IMR-90 (cell line): ENCODE data around the gene DDA1. TPM values are rescaled to one million over a fixed set of nuclear protein-coding genes. Genes with fewer than 3 reads are reported as not detected.
A peak's percentile ranks its signal among the peaks of the same experiment; 100 is the strongest.

Source experiments
- ATAC-seq: fragments of 200-7000 bp; cut with Tn5 transposase; 2 replicates; pipeline ENCODE4 v1.9.1; 2020; ENCODE audit warnings: low read depth, mild to moderate bottlenecking, moderate library complexity
- Bru-seq: library from RNA; stranded (reverse); fragments of 400-500 nt; gene quantifications from one replicate; lab custom pipeline; 2021; lab: Mats Ljungman, UMichigan
- BruChase-seq, 2 experiments: library from RNA; stranded (reverse); fragments of 400-500 nt; gene quantifications; one replicate each; lab custom pipeline; 2021; lab: Mats Ljungman, UMichigan
- BruUV-seq: library from RNA; stranded (reverse); fragments of 400-500 nt; replicated peaks from 2 replicates; lab custom pipeline; 2021; lab: Mats Ljungman, UMichigan
- CTCF ChIA-PET: fragments of 300-600 bp; formaldehyde crosslinking; extraction: SDS; loops from one replicate; lab custom pipeline; 2021; ENCODE audit warnings: antibody characterized with exemption; lab: Yijun Ruan, JAX
- POLR2A ChIA-PET: fragments of 300-600 bp; sonication (Branson Sonifier 250); formaldehyde crosslinking; loops from one replicate; lab custom pipeline; 2022; ENCODE audit warnings: antibody characterized with exemption; ENCODE audit not compliant: unreplicated experiment; lab: Charles Lee
- DNase-seq: peaks from one replicate; pipeline ENCODE4 v3.0.0; 2013
- H2AFZ ChIP-seq: replicated peaks from 2 replicates; pipeline ENCODE3; 2013; ENCODE audit warnings: low read length, mild to moderate bottlenecking; ENCODE audit not compliant: poor library complexity
- H2AK5ac ChIP-seq: 2 replicates; pipeline ENCODE4 v1.6.1; 2013; ENCODE audit warnings: low read depth, low read length, inconsistent platforms
- H2AK9ac ChIP-seq: replicated peaks from 2 replicates; pipeline ENCODE3; 2013; ENCODE audit warnings: mild to moderate bottlenecking, low read depth, low read length, moderate library complexity; ENCODE audit not compliant: poor library complexity
- H2BK120ac ChIP-seq: 2 replicates; pipeline ENCODE4 v1.6.1; 2013; ENCODE audit warnings: low read depth, low read length, inconsistent platforms
- H2BK15ac ChIP-seq: 3 replicates; pipeline ENCODE4 v1.6.1; 2013; ENCODE audit warnings: low read depth, low read length, inconsistent platforms
- H2BK20ac ChIP-seq: 2 replicates; pipeline ENCODE4 v1.6.1; 2013; ENCODE audit warnings: low read depth, mild to moderate bottlenecking, inconsistent platforms, low read length, moderate library complexity
- H2BK5ac ChIP-seq: 2 replicates; pipeline ENCODE4 v1.6.1; 2013; ENCODE audit warnings: mild to moderate bottlenecking, low read depth, low read length, inconsistent platforms; ENCODE audit not compliant: poor library complexity, severe bottlenecking
- H3K14ac ChIP-seq: replicated peaks from 2 replicates; pipeline ENCODE4 v1.6.1; 2013; ENCODE audit warnings: low read depth, low read length, inconsistent platforms
- H3K18ac ChIP-seq: 2 replicates; pipeline ENCODE4 v1.6.1; 2013; ENCODE audit warnings: low read depth, low read length, control low read depth
- H3K23ac ChIP-seq: 2 replicates; pipeline ENCODE4 v1.6.1; 2013; ENCODE audit warnings: low read depth, low read length, inconsistent platforms
- H3K27ac ChIP-seq: 2 replicates; pipeline ENCODE4 v1.5.1; 2013; ENCODE audit warnings: mild to moderate bottlenecking, control low read depth, low read length; ENCODE audit not compliant: insufficient read depth
- H3K27me3 ChIP-seq: 2 replicates; pipeline ENCODE4 v1.6.1; 2013; ENCODE audit warnings: low read length; ENCODE audit not compliant: control insufficient read depth, insufficient read depth
- H3K36me3 ChIP-seq: 2 replicates; pipeline ENCODE4 v1.6.1; 2013; ENCODE audit warnings: low read length, mixed read lengths; ENCODE audit not compliant: control insufficient read depth, insufficient read depth
- H3K4ac ChIP-seq: 2 replicates; pipeline ENCODE4 v1.6.1; 2013; ENCODE audit warnings: low read depth, low read length, inconsistent platforms
- H3K4me1 ChIP-seq: 2 replicates; pipeline ENCODE4 v1.6.1; 2013; ENCODE audit warnings: low read length, mixed read lengths; ENCODE audit not compliant: control insufficient read depth, insufficient read depth
- H3K4me2 ChIP-seq: 2 replicates; pipeline ENCODE4 v1.6.1; 2013; ENCODE audit warnings: low read depth, mild to moderate bottlenecking, control low read depth, low read length, moderate library complexity
- H3K4me3 ChIP-seq: 2 replicates; pipeline ENCODE4 v1.5.1; 2013; ENCODE audit warnings: low read depth, mild to moderate bottlenecking, control low read depth, low read length, moderate library complexity; ENCODE audit not compliant: insufficient read depth
- H3K56ac ChIP-seq: 2 replicates; pipeline ENCODE4 v1.6.1; 2013; ENCODE audit warnings: low read length, inconsistent platforms; ENCODE audit not compliant: insufficient read depth; ENCODE audit errors: extremely low read depth
- H3K79me1 ChIP-seq, 2 experiments: 2 replicates each; pipeline ENCODE4 v1.6.1; 2013; ENCODE audit warnings: low read length in 2 of 2, inconsistent platforms in 1 of 2, low read depth in 1 of 2
- H3K9ac ChIP-seq: 2 replicates; pipeline ENCODE4 v1.6.1; 2013; ENCODE audit warnings: low read depth, low read length, control low read depth
- H3K9me1 ChIP-seq: 2 replicates; pipeline ENCODE4 v1.6.1; 2013; ENCODE audit warnings: low read length, inconsistent platforms; ENCODE audit not compliant: insufficient read depth
- H3K9me3 ChIP-seq: 2 replicates; pipeline ENCODE4 v1.6.1; 2013; ENCODE audit warnings: low read length; ENCODE audit not compliant: control insufficient read depth, insufficient read depth
- H4K20me1 ChIP-seq: 2 replicates; pipeline ENCODE4 v1.6.1; 2013; ENCODE audit warnings: low read length, inconsistent platforms; ENCODE audit not compliant: insufficient read depth
- H4K5ac ChIP-seq: 2 replicates; pipeline ENCODE4 v1.6.1; 2013; ENCODE audit warnings: mild to moderate bottlenecking, low read depth, low read length, control low read depth
- H4K8ac ChIP-seq, 2 experiments: 2 replicates each; pipeline ENCODE4 v1.6.1; 2013; ENCODE audit warnings: low read depth in 2 of 2, low read length in 2 of 2, control low read depth in 1 of 2, inconsistent platforms in 1 of 2
- H4K91ac ChIP-seq: 2 replicates; pipeline ENCODE4 v1.6.1; 2013; ENCODE audit warnings: low read depth, low read length, inconsistent platforms; ENCODE audit not compliant: insufficient read depth
- BHLHE40 ChIP-seq: fragments of 150-350 bp; IDR thresholded peaks from 2 replicates; pipeline ENCODE4 v1.6.1; 2016; ENCODE audit warnings: mild to moderate bottlenecking, low read depth, low read length
- CHD1 ChIP-seq: IDR thresholded peaks from 2 replicates; pipeline ENCODE4 v1.6.1; 2012; ENCODE audit warnings: low read depth, low read length, improper control_type of control experiment
- CTCF ChIP-seq: conservative IDR thresholded peaks from 2 replicates; pipeline ENCODE4 v1.5.1; 2012; ENCODE audit warnings: mild to moderate bottlenecking, low read depth, low read length, improper control_type of control experiment
- ELK1 ChIP-seq: fragments of 150-350 bp; IDR thresholded peaks from 2 replicates; pipeline ENCODE4 v1.6.1; 2016; ENCODE audit warnings: low read depth, mild to moderate bottlenecking, low read length, moderate library complexity, borderline replicate concordance
- MAFK ChIP-seq: IDR thresholded peaks from 2 replicates; pipeline ENCODE4 v1.6.1; 2012; ENCODE audit warnings: low read depth, low read length, improper control_type of control experiment
- MAZ ChIP-seq: IDR thresholded peaks from 2 replicates; pipeline ENCODE4 v1.6.1; 2012; ENCODE audit warnings: low read depth, mild to moderate bottlenecking, low read length, improper control_type of control experiment, moderate library complexity, borderline replicate concordance
- MXI1 ChIP-seq: IDR thresholded peaks from 2 replicates; pipeline ENCODE4 v1.6.1; 2012; ENCODE audit warnings: low read depth, mild to moderate bottlenecking, low read length, moderate library complexity, borderline replicate concordance
- NFE2L2 ChIP-seq: fragments of 150-350 bp; IDR thresholded peaks from 2 replicates; pipeline ENCODE4 v1.6.1; 2016; ENCODE audit warnings: low read depth, mild to moderate bottlenecking, low read length
- POLR2A ChIP-seq: IDR thresholded peaks from 2 replicates; pipeline ENCODE4 v1.6.1; 2012; ENCODE audit warnings: mild to moderate bottlenecking, low read depth, low read length
- RAD21 ChIP-seq: IDR thresholded peaks from 2 replicates; pipeline ENCODE4 v1.6.1; 2012; ENCODE audit warnings: low read length, improper control_type of control experiment
- RFX5 ChIP-seq: IDR thresholded peaks from 2 replicates; pipeline ENCODE4 v1.8.0; 2012; ENCODE audit warnings: low read depth, mild to moderate bottlenecking, low read length, moderate library complexity
- SMC3 ChIP-seq: fragments of 150-350 bp; IDR thresholded peaks from 2 replicates; pipeline ENCODE4 v1.6.1; 2016; ENCODE audit warnings: low read depth, mild to moderate bottlenecking, antibody characterized with exemption, low read length, moderate library complexity
- WGBS, 2 experiments: methylation state at CpG; one replicate each; pipeline versions ENCODE4 v1.1.5 to v1.1.7; 2013; ENCODE audit warnings: missing lambda C conversion rate in 2 of 2; ENCODE audit not compliant: insufficient read length in 1 of 2; ENCODE audit errors: extremely low coverage in 2 of 2; 5-methylcytosine and 5-hydroxymethylcytosine counted together
- dilution Hi-C: fragments of 300-500 bp; cut with HindIII; formaldehyde crosslinking; loops from one replicate; pipeline ENCODE4 v1.14.3; 2018; ENCODE audit warnings: low sequenced_read_pairs; ENCODE audit not compliant: unreplicated experiment
- in situ Hi-C: fragments of 300-500 bp; cut with MboI; formaldehyde crosslinking; loops from 3 replicates; pipeline ENCODE4 v1.14.3; 2019; ENCODE audit warnings: low sequenced_read_pairs, inconsistent platforms, mixed read lengths
- intact Hi-C: fragments of 100-400 bp; cut with micrococcal nuclease; formaldehyde crosslinking; loops from 2 replicates; pipeline ENCODE4 v1.10.0; 2022
- long read RNA-seq: library from polyadenylated mRNA; unstranded; transcript quantifications from one replicate; pipeline ENCODE4 v2.0.0, GENCODE V29; 2021; ENCODE audit not compliant: unreplicated experiment
- polyA plus RNA-seq, 3 experiments: library from polyadenylated mRNA; depleted of rRNA; stranded (reverse); fragments of >200 nt; gene quantifications; 2 replicates each; pipeline ENCODE4 v1.2.3, GENCODE V29; 2012; ENCODE audit warnings: low replicate concordance in 1 of 3
- total RNA-seq: library from RNA; depleted of rRNA; stranded (reverse); fragments of >200 nt; gene quantifications from 2 replicates; pipeline ENCODE4 v1.2.3, GENCODE V29; 2012; rRNA removed

Gene DDA1
- total RNA-seq (33.7 and 35.0 TPM in 2 replicates), polyA plus RNA-seq (2012; rRNA removed) (87.2 and 113 TPM in 2 replicates), Bru-seq, nascent RNA (percentile 74 among the genes with signal in this experiment), BruChase-seq, experiment 1, labeled RNA remaining after a 6-hour chase (percentile 79 among the genes with signal in this experiment), BruChase-seq, experiment 2, labeled RNA remaining after a 2-hour chase (percentile 74 among the genes with signal in this experiment)
- polyA plus RNA-seq (2012; cell fraction: cytosol; rRNA removed): 105 and 131 TPM in 2 replicates
- 54.5 and 126 TPM in 2 replicates for polyA plus RNA-seq (2012; cell fraction: nucleus; rRNA removed; ENCODE audit: low replicate concordance)
- long read RNA-seq, full-length matches to known transcripts: 40 of 70 reads
- long read RNA-seq, partial matches to known transcripts: 1 of 70 reads
- long read RNA-seq, other reads (novel, unspliced or antisense): 29 of 70 reads

- Histone ChIP-seq H3K4ac (peak within 1 kb of the TSS; percentile 67), H3K36me3 (peaks cover 16% of the 10 kb centered on the region), H2BK20ac (0 out of 2 replicates have a peak within 1 kb of the TSS, but pooled peaks have one; percentile 23), H3K9me3 (no peaks in the 10 kb centered on the region), H3K9me1 (peaks cover 22% of the 10 kb centered on the region), H3K4me3 (peak within 1 kb of the TSS; percentile 60), H2BK5ac (peak within 1 kb of the TSS; percentile 69), H3K27ac (peak within 1 kb of the TSS; percentile 60), H4K5ac (peak within 1 kb of the TSS; percentile 69), H2BK15ac (no peak within 1 kb of the TSS), H2AK9ac (peak within 1 kb of the TSS; percentile 100), H3K14ac (peak within 1 kb of the TSS; percentile 95), H2AK5ac (peak within 1 kb of the TSS; percentile 94), H3K4me1 (peaks cover 15% of the 10 kb centered on the region), H3K23ac (peak within 1 kb of the TSS; percentile 96), H4K8ac (peak within 1 kb of the TSS; percentile 20 to 97; a peak in 2 of 4 replicates), H4K20me1 (peaks cover 29% of the 10 kb centered on the region), H3K4me2 (peak within 1 kb of the TSS; percentile 98), H2AFZ (peak within 1 kb of the TSS; percentile 95), H3K9ac (peak within 1 kb of the TSS; percentile 67), H3K56ac (peak within 1 kb of the TSS; percentile 59; the same call in 1 of the 2 replicates), H2BK120ac (peak within 1 kb of the TSS; percentile 53; the same call in 1 of the 2 replicates), H3K79me1 (peaks cover 30 to 73% of the 10 kb centered on the region in 2 experiments), H3K18ac (no peak within 1 kb of the TSS), H3K27me3 (no peaks in the 10 kb centered on the region), H4K91ac (peak within 1 kb of the TSS; percentile 52)
- BruUV-seq: TSS peak; percentile 31
- 4% methylated on average over 11 of the region's 46 CpGs; no CpG with 5 or more reads in 1 of the 2 experiments for WGBS, 2 experiments
- DNase-seq (peak; percentile 100), ATAC-seq (peak; percentile 87)
- in situ Hi-C loops (no loop called here), intact Hi-C loops (loop anchor here (1.0 kb wide), 1 partner anchor 25 kb away; the partner anchor contains the start of gene ANO8), dilution Hi-C loops (no loop called here)
- ChIA-PET CTCF (interaction anchor here (0.6 to 0.7 kb wide), 3 partner anchors 17 to 753 kb away, joined by 3 read pairs; no protein-coding TSS in a partner anchor), POLR2A (interaction anchor here (0.7 kb wide), 1 partner anchor 96 kb away, joined by 4 read pairs; the partner anchor contains the start of gene BST2)
- TF ChIP-seq CTCF (no peak), BHLHE40 (no peak), POLR2A (peak; percentile 70; the same call in 1 of the 2 replicates), NFE2L2 (no peak), MAZ (peak; percentile 66; the same call in 1 of the 2 replicates), MXI1 (peak; percentile 62; the same call in 1 of the 2 replicates), CHD1 (no peak), MAFK (no peak), RAD21 (no peak), ELK1 (no peak), RFX5 (no peak), SMC3 (no peak)
These were observed at the start of gene DDA1 for GRCh38 chr19:17309198-17309964. Gene DDA1, plus strand, starts transcription at chr19:17309563. Its CDS starts 92 bp downstream, at chr19:17309655.
